22Rv1 (cell line): Measurements from ENCODE around the gene ORAI2.

ENCODE experiments used
- ZFX ChIP-seq: fragments of 450-650 bp; IDR thresholded peaks from 2 replicates; pipeline ENCODE4 v1.6.1; 2017; ENCODE audit warnings: antibody characterized with exemption, borderline replicate concordance
- TF ChIP-seq, protein P1 (sequence below): fragments of 450-650 bp; IDR thresholded peaks from 2 replicates; pipeline ENCODE4 v1.5.1; 2017; ENCODE audit warnings: mild to moderate bottlenecking

DNA sequence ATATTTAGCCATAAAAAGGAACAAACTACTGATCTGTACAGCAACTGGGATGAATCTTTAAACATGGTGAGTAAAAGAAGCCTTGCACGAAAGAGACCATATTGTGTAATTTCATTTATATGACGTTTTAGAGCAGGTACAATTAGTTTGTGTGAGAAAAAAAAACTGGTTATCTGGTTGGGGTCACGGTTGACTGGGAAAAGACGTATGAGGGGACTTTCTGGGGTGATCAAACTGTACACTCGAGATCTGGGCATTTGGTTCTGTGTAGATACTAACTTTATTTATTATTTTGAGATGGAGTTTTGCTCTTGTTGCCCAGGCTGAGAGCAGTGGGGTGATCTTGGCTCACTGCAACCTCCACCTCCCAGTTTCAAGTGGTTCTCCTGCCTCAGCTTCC, 33.0 kb upstream of the ORAI2 start:
- TF ChIP-seq, protein P1, sequence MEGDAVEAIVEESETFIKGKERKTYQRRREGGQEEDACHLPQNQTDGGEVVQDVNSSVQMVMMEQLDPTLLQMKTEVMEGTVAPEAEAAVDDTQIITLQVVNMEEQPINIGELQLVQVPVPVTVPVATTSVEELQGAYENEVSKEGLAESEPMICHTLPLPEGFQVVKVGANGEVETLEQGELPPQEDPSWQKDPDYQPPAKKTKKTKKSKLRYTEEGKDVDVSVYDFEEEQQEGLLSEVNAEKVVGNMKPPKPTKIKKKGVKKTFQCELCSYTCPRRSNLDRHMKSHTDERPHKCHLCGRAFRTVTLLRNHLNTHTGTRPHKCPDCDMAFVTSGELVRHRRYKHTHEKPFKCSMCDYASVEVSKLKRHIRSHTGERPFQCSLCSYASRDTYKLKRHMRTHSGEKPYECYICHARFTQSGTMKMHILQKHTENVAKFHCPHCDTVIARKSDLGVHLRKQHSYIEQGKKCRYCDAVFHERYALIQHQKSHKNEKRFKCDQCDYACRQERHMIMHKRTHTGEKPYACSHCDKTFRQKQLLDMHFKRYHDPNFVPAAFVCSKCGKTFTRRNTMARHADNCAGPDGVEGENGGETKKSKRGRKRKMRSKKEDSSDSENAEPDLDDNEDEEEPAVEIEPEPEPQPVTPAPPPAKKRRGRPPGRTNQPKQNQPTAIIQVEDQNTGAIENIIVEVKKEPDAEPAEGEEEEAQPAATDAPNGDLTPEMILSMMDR, result no peak
- TF ChIP-seq ZFX, result no peak
